NCI-H2227 treated with DMSO at 0.1 percent for 48 hours (cell line): Measurements from ENCODE around the gene PHF21A.

Experiments
- DNase-seq: peaks from one replicate; lab custom pipeline; 2025; lab: John Stamatoyannopoulos, UW

PHF21A gene

GRCh38 chr11:45934580-45935318, 186.5 kb downstream of the PHF21A start:
- DNase-seq, result no peak

GRCh38 chr11:45933846-45934579, 187.2 kb downstream of the PHF21A start:
- no peak for DNase-seq

GRCh38 chr11:45933131-45933831, 188.0 kb downstream of the PHF21A start:
- DNase-seq, result no peak

- no peak for DNase-seq
Observed at GRCh38 chr11:45932217-45932616, 189.0 kb downstream of the PHF21A start.

GRCh38 chr11:45931739-45932138, 189.5 kb downstream of the PHF21A start:
- no peak for DNase-seq

- no peak for DNase-seq
Observed at GRCh38 chr11:45930951-45931570, 190.2 kb downstream of the PHF21A start.

- no peak for DNase-seq
Observed at GRCh38 chr11:45930031-45930794, 191.0 kb downstream of the PHF21A start.

- no peak for DNase-seq
Observed at GRCh38 chr11:45929486-45930030, 191.7 kb downstream of the PHF21A start.

GRCh38 chr11:45928535-45929215, 192.6 kb downstream of the PHF21A start:
- DNase-seq, result no peak

GRCh38 chr11:45927684-45928413, 193.4 kb downstream of the PHF21A start:
- no peak for DNase-seq

GRCh38 chr11:45927332-45927683, 193.9 kb downstream of the PHF21A start:
- DNase-seq, result no peak

GRCh38 chr11:45926536-45927331, 194.5 kb downstream of the PHF21A start:
- DNase-seq, result no peak

GRCh38 chr11:45926001-45926401, 195.3 kb downstream of the PHF21A start:
- DNase-seq, result no peak

GRCh38 chr11:45925550-45925949, 195.7 kb downstream of the PHF21A start:
- DNase-seq, result no peak

GRCh38 chr11:45924927-45925326, 196.3 kb downstream of the PHF21A start:
- DNase-seq, result no peak

GRCh38 chr11:45924036-45924915, 197.0 kb downstream of the PHF21A start:
- DNase-seq, result no peak

GRCh38 chr11:45922425-45923082, 198.7 kb downstream of the PHF21A start, which contains the start of gene LARGE2:
Gene LARGE2, plus strand, starts transcription at chr11:45922656. Its CDS starts 227 bp downstream, at chr11:45922883.
- DNase-seq, result no peak
